ENCODE results near the gene CNPY4.

DNA sequence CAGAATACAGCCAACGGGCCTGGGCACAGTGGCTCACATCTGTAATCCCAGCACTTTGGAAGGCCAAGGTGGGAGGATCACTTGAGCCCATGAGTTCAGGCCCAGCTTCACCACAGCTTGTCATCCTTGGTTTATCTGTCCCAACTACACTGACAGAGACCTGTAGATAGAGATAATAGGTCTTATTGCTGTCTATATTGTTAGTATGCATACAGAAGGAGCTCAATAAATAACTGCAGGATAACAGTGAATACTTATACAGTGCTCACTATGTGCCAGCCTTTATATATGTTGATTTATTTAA lies 1.3 kb downstream of the CNPY4 start:
- TF ChIP-seq, protein P1, sequence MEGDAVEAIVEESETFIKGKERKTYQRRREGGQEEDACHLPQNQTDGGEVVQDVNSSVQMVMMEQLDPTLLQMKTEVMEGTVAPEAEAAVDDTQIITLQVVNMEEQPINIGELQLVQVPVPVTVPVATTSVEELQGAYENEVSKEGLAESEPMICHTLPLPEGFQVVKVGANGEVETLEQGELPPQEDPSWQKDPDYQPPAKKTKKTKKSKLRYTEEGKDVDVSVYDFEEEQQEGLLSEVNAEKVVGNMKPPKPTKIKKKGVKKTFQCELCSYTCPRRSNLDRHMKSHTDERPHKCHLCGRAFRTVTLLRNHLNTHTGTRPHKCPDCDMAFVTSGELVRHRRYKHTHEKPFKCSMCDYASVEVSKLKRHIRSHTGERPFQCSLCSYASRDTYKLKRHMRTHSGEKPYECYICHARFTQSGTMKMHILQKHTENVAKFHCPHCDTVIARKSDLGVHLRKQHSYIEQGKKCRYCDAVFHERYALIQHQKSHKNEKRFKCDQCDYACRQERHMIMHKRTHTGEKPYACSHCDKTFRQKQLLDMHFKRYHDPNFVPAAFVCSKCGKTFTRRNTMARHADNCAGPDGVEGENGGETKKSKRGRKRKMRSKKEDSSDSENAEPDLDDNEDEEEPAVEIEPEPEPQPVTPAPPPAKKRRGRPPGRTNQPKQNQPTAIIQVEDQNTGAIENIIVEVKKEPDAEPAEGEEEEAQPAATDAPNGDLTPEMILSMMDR (IDR thresholded peaks at IDR 0.05; ENCODE audit: extremely low read depth in 1 of 2, insufficient read depth in 1 of 2, low read depth in 1 of 2, low read length in 2 of 2): no peak
- TF ChIP-seq POLR2A (IDR thresholded peaks at IDR 0.05; ENCODE audit: low read depth, low read length): no peak
- TF ChIP-seq GATA2 (IDR thresholded peaks at IDR 0.05; ENCODE audit: insufficient read depth, insufficient read length, low read depth, low read length): no peak
- TF ChIP-seq POLR2AphosphoS5 (IDR thresholded peaks at IDR 0.05; ENCODE audit: insufficient read depth, low read depth, low read length): no peak
- TF ChIP-seq, protein P2, sequence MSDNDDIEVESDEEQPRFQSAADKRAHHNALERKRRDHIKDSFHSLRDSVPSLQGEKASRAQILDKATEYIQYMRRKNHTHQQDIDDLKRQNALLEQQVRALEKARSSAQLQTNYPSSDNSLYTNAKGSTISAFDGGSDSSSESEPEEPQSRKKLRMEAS (IDR thresholded peaks at IDR 0.05; ENCODE audit: insufficient read depth, insufficient read length): no peak
- TF ChIP-seq FOS (IDR thresholded peaks at IDR 0.05; ENCODE audit: borderline replicate concordance, insufficient read depth, low read length): no peak
- TF ChIP-seq EZH2 (IDR thresholded peaks at IDR 0.05; ENCODE audit: borderline replicate concordance, low read depth, low read length, severe bottlenecking): no peak
